Lung microvascular endothelial cell (primary cell): Measurements from ENCODE around the gene PADI4. TPM values are rescaled to one million over a fixed set of nuclear protein-coding genes. Genes with fewer than 3 reads are reported as not detected.

Experiments used
- DNase-seq, 2 donors: peaks; one replicate each; pipeline versions ENCODE4 v3.0.0 to v3.0.0-alpha.2; 2010; ENCODE audit warnings: low read depth in 2 of 2
- total RNA-seq: library from RNA; depleted of rRNA; stranded (reverse); fragments of >200 nt; gene quantifications from 2 replicates; pipeline ENCODE4 v1.2.1, GENCODE V29; 2014

Gene PADI4
- total RNA-seq, 1 donor from 2014 or later, result not detected

- no peak for DNase-seq
These were observed 40.7 kb downstream of the PADI4 start for GRCh38 chr1:17348593-17349234.

GRCh38 chr1:17350083-17350482 is 42.1 kb downstream of the PADI4 start:
- no peak for DNase-seq

- DNase-seq, result no peak
These were observed 43.0 kb downstream of the PADI4 start for GRCh38 chr1:17350928-17351446.

DNA sequence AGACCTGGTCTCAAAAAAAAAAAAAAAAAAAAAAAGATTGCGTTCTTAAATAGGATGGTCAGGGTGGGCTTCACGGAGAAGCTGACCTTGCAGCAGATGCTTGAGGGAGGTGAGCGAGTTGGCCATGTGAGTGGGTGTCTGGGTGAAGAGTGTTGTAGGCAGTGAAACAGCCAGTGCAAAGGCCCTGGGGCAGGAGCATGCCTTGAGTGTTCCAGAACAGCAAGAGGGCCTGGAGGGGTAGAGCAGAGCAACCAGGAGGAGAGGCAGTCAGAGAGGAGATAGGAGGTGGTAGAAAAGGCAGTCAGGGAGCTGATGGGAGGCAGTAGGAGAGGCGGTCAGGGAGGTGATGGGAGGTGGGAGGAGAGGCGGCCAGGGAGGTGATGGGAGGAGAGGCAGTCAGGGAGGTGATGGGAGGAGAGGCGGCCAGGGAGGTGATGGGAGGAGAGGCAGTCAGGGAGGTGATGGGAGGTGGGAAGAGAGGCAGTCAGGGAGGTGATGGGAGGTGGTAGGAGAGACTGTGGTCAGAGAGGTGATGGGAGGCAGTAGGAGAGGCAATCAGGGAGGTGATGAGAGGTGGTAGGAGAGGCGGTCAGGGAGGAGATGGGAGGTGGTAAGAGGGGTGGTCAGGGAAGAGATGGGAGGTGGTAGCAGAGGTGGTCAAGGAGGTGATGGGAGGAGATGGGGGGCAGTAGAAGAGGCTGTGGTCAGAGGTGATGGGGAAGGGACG is 43.8 kb downstream of the PADI4 start:
- DNase-seq, result no peak

DNA sequence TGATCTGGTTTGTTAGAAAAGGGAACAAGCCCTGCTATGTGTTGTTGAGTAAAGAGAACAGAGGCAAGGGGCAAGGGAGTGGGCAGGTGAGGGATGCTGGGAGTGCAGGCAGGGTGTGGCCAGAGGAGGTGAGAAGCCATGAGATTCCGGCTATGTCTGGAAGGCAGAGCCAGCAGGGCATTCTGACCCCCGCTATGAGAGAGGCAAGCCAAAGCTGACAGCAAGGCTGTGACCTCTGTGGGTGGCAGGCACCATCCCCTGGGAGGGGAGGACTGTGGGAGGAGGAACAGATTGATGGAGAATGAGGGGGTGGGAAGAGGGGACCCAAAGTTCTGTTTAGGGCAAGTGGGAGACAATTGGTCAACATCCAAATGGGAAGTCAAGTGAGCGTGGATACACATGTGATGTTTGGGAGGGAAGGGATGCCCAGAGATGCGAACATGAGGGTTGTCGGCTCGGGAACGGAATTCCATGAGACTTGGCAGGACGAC is 44.5 kb downstream of the PADI4 start:
- DNase-seq, result no peak

DNA sequence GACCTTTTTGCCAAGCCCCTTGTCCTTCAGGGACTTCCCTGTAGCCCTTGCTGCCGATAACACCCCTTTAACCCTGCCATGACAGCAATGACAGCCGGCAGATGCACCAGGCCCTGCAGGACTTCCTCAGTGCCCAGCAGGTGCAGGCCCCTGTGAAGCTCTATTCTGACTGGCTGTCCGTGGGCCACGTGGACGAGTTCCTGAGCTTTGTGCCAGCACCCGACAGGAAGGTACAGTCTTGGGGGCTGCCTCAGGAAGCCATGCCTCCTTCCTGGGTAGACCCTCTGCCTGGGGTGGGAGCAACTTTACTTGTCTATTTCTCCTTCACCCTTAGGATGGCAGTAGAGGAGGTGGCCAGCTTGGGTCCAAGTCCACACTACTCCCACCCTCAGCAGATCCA is 47.9 kb downstream of the PADI4 start:
- no peak for DNase-seq

- no peak for DNase-seq
These were observed 48.5 kb downstream of the PADI4 start for GRCh38 chr1:17356387-17357026.

- no peak for DNase-seq
These were observed 50.6 kb downstream of the PADI4 start for GRCh38 chr1:17358557-17358956.

- DNase-seq, result no peak
These were observed 51.0 kb downstream of the PADI4 start for GRCh38 chr1:17359031-17359430.

DNA sequence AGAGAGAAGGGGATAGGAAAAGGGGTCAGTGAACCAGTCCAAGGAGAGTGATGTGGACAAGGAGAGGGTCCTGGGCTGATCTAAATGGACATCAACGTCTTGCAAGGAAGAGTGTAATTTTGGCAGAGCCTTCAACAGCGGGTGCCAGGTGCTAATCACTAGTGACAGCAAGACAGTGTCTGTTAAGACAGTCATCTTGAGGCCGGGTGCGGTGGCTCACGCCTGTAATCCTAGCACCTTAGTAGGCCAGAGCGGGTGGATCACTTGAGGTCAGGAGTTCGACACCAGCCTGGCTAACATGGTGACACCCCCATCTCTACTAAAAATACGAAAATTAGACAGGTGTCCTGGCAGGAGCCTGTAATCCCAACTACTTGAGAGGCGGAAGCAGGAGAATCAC is 51.8 kb downstream of the PADI4 start:
- no peak for DNase-seq

- DNase-seq, result no peak
These were observed 52.4 kb downstream of the PADI4 start for GRCh38 chr1:17360272-17360956.

- DNase-seq, result no peak
These were observed 53.7 kb downstream of the PADI4 start for GRCh38 chr1:17361687-17362086.

- DNase-seq, result no peak
These were observed 55.4 kb downstream of the PADI4 start for GRCh38 chr1:17363351-17363750.

DNA sequence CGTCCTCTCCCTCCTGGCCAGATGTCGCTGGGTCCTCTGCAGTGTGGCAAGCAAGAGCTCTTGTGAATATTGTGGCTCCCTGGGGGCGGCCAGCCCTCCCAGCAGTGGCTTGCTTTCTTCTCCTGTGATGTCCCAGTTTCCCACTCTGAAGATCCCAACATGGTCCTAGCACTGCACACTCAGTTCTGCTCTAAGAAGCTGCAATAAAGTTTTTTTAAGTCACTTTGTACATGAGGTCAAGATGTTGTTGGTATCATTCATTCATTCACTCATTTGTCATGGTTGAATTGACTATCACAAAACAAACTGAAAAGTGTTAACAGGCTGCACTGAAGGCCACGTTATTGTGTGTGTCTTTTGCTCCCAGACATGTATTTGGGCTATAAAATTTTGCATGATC is 55.8 kb downstream of the PADI4 start:
- no peak for DNase-seq

- DNase-seq, result no peak
These were observed 57.3 kb downstream of the PADI4 start for GRCh38 chr1:17365293-17365692.

- no peak for DNase-seq
These were observed 61.5 kb downstream of the PADI4 start for GRCh38 chr1:17369466-17369865.

GRCh38 chr1:17370618-17371017 is 62.6 kb downstream of the PADI4 start:
- no peak for DNase-seq

GRCh38 chr1:17371896-17372295 is 63.9 kb downstream of the PADI4 start, which contains the start of gene PADI6:
PADI6 (plus strand) TSS chr1:17372196; CDS start chr1:17372246, 50 bp downstream.
- DNase-seq, result no peak

DNA sequence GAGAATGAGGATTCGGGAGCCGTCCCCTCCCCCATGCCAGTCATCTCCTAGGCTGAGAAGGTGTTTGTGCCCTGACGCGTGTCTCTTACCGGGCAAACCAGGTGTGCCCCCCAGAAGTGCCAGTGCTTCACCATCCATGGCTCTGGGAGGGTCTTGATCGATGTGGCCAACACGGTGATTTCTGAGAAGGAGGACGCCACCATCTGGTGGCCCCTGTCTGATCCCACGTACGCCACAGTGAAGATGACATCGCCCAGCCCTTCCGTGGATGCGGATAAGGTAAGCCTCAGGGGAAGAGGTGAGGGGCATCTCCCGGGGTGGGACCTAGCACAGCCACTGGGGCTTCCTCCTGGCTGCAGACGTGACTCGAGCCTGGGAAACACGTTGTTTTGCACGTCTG is 65.0 kb downstream of the PADI4 start:
- DNase-seq, result no peak

GRCh38 chr1:17375651-17376050 is 67.7 kb downstream of the PADI4 start:
- no peak for DNase-seq

DNA sequence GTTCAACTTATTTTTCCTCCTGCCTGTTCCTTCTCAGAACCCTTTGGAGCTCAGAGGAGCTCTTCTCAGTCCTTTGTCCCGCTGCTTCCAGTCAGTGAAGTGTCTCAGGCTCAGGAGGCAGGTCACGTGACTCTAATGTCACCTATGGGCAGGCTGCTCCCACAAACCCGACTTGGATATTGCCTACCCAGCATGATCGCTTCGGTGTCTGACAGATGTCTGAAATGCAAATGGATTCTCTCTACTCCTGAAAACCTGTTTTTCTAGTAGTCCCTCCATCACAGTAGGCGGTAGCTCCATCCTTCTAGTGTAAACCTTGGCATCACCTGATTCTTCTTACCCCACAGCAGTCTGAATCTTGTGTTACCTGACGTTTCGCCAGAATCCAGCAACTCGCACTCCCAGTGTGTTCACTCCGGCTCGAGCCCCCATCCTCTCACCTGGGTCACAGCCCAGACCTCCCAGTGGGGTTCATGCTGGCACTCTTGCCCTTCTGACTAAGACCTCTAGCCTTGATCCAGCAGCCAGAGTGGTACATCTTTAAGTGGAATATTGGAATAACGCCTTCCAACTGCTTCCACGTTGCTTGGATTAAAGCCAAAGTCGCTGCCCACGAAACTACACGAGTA is 69.4 kb downstream of the PADI4 start:
- DNase-seq, result no peak
